IPS-18a (cell line): ENCODE results near the gene MUC4.

ENCODE experiments used
- H3K27ac ChIP-seq: one replicate; pipeline ENCODE4 v1.5.1; 2013; ENCODE audit warnings: low read length
- H3K27me3 ChIP-seq: one replicate; pipeline ENCODE4 v1.6.1; 2013; ENCODE audit warnings: mild to moderate bottlenecking, low read length; ENCODE audit not compliant: control insufficient read depth, insufficient read depth
- H3K36me3 ChIP-seq: one replicate; pipeline ENCODE4 v1.6.1; 2013; ENCODE audit warnings: low read depth, low read length; ENCODE audit not compliant: control insufficient read depth
- H3K4me1 ChIP-seq: one replicate; pipeline ENCODE4 v1.6.1; 2013; ENCODE audit warnings: low read depth, low read length; ENCODE audit not compliant: control insufficient read depth
- H3K4me3 ChIP-seq: one replicate; pipeline ENCODE4 v1.5.1; 2013; ENCODE audit warnings: low read length
- H3K9ac ChIP-seq: one replicate; pipeline ENCODE4 v1.6.1; 2013; ENCODE audit warnings: mild to moderate bottlenecking, low read length, moderate library complexity
- H3K9me3 ChIP-seq: one replicate; pipeline ENCODE4 v1.6.1; 2013; ENCODE audit warnings: low read depth, low read length; ENCODE audit not compliant: control insufficient read depth

The MUC4 gene, protein sequence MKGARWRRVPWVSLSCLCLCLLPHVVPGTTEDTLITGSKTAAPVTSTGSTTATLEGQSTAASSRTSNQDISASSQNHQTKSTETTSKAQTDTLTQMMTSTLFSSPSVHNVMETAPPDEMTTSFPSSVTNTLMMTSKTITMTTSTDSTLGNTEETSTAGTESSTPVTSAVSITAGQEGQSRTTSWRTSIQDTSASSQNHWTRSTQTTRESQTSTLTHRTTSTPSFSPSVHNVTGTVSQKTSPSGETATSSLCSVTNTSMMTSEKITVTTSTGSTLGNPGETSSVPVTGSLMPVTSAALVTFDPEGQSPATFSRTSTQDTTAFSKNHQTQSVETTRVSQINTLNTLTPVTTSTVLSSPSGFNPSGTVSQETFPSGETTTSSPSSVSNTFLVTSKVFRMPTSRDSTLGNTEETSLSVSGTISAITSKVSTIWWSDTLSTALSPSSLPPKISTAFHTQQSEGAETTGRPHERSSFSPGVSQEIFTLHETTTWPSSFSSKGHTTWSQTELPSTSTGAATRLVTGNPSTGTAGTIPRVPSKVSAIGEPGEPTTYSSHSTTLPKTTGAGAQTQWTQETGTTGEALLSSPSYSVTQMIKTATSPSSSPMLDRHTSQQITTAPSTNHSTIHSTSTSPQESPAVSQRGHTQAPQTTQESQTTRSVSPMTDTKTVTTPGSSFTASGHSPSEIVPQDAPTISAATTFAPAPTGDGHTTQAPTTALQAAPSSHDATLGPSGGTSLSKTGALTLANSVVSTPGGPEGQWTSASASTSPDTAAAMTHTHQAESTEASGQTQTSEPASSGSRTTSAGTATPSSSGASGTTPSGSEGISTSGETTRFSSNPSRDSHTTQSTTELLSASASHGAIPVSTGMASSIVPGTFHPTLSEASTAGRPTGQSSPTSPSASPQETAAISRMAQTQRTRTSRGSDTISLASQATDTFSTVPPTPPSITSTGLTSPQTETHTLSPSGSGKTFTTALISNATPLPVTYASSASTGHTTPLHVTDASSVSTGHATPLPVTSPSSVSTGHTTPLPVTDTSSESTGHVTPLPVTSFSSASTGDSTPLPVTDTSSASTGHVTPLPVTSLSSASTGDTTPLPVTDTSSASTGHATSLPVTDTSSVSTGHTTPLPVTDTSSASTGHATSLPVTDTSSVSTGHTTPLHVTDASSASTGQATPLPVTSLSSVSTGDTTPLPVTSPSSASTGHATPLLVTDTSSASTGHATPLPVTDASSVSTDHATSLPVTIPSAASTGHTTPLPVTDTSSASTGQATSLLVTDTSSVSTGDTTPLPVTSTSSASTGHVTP (N-terminal part only)

GRCh38 chr3:195811756-195812155 is at the start of gene MUC4:
Gene MUC4, minus strand, starts transcription at chr3:195811929. Its CDS starts 112 bp downstream, at chr3:195811817.
- H3K4me3 ChIP-seq = no peak within 1 kb of the TSS
- H3K4me1 ChIP-seq = peaks cover 5% of the 10 kb centered on the region
- H3K9ac ChIP-seq = no peak within 1 kb of the TSS

DNA sequence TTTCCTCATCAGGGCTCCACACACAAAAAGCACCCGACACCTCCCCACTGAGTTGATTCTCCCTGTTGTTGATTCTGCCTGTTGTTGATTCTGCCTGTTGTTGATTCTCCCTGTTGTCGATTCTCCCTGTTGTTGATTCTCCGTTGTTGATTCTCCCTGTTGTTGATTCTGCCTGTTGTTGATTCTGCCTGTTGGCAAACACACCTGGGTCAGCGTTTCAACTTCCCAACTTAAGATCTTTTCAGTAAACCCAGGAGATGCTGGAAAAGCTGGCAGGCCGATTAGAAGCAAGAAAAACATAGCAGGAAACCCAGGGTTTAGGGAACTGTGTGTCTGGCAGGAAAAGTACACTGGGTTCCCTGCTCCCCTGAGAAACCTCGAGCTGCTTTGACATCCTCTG is 48.7 kb upstream of the MUC4 start:
- no peaks in the 10 kb centered on the region for H3K9me3 ChIP-seq
- no peaks in the 10 kb centered on the region for H3K27me3 ChIP-seq
- H3K4me1 ChIP-seq = no peaks in the 10 kb centered on the region
- H3K4me3 ChIP-seq = no peak overlapping the region
- H3K9ac ChIP-seq = no peak overlapping the region
- no peak overlapping the region for H3K27ac ChIP-seq
- H3K36me3 ChIP-seq = no peaks in the 10 kb centered on the region

More at GRCh38 chr3:195811756-195812155, at the start of gene MUC4:
- Histone ChIP-seq H3K9me3 (no peaks in the 10 kb centered on the region), H3K36me3 (no peaks in the 10 kb centered on the region), H3K27me3 (no peaks in the 10 kb centered on the region), H3K27ac (no peak within 1 kb of the TSS)

DNA sequence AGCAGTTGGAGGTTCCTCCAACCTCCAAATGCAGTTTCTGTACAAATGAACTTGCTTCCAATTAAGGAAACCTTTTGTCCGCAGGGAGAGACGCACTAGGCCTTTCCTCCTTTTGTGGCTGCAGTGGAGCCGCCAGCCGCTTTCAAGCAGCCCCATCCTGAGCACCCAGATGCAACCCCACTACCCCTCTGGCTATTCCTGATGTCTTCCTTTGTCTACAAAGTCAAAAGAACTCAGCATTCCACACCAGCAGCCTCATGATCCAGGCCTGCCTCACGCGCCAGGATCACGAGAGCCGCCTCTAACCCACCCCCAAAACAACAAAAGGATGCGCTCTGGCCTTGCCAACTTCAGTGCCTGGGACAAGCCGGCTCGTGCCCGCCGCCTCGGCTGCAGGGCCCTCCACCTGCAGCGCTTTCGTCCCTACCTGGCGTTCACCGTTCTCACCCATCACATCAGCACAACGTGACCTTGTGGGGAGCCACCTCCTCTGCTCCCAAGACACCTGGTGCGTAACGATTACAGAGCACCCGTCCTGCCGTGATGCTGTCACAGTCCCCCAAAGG is 48.2 kb upstream of the MUC4 start:
- Histone ChIP-seq H3K4me1 (no peaks in the 10 kb centered on the region), H3K36me3 (no peaks in the 10 kb centered on the region), H3K4me3 (no peak overlapping the region), H3K27ac (no peak overlapping the region), H3K27me3 (no peaks in the 10 kb centered on the region), H3K9me3 (no peaks in the 10 kb centered on the region), H3K9ac (no peak overlapping the region)

DNA sequence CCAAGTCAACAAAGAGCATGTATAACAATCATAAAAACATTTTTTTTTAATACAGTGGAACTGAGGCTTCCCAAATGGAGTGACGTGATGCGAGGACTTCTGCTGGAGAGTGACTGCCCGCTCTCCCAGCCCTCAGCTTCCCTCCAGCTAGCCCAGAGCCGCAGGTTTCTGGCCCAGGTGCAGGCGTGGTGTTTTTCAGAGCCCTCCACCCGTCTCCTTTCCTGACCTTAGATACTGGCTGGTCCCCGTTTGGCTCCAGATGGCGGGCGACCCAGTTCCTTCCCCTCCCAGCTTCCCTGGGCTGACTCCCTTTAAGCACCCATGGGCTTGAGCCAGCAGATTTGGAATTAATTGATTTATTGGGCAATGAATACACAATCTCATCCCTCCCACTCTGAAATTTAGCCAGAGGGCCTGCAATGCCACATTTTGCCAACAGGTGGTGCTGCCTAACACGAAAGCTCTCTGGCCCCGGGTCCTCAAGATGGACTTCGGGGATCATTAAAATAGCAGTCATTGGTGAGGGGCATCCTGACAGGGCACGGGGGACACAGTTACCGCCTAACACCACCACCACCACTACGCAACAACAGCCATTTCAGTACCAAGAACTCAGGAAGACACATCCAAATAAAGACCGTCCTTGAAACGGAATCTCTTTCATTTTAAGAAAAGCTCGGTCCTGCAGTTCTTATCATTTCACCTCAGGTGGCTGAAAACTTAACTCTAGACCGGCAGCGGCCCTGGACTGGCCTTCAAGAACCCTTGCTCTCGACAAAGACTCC is 47.5 kb upstream of the MUC4 start:
- Histone ChIP-seq H3K4me3 (no peak overlapping the region), H3K27me3 (no peaks in the 10 kb centered on the region), H3K36me3 (no peaks in the 10 kb centered on the region), H3K9ac (no peak overlapping the region), H3K27ac (no peak overlapping the region), H3K4me1 (no peaks in the 10 kb centered on the region), H3K9me3 (no peaks in the 10 kb centered on the region)

DNA sequence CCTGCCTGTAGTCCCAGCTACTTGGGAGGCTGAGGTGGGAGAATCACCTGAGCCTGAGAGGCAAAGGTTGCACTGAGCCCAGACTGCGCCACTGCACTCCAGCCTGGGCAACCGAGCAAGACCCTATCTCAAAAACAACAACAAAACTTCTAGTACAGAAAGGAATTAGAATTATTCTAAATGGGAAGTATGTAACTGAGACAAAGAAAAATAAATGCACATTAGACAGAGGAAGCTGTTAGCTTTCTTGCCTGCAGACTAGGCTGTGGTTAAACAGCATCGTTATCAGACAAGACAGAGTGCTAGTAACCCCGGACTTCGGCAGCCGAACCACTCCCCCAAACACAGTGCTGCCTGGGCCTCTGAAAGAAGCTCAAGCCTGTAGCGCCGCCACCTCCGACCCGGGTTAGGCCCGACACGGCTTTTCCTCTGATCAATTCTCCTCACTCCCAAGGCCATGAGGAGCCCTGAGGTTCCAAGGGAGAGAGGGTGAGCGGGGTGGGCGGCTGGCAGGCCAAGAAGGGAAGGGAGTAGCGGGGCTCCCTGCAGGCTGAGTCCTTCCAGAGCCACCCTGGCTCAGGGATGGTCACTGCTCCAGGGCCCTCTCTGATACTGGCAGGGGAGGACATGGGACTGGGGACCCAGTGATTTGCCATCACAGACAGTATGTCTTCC is 44.8 kb upstream of the MUC4 start:
- H3K4me3 ChIP-seq = no peak overlapping the region
- H3K9ac ChIP-seq = no peak overlapping the region
- H3K36me3 ChIP-seq = no peaks in the 10 kb centered on the region
- no peaks in the 10 kb centered on the region for H3K9me3 ChIP-seq
- peaks cover 5% of the 10 kb centered on the region for H3K4me1 ChIP-seq
- H3K27ac ChIP-seq = no peak overlapping the region
- no peaks in the 10 kb centered on the region for H3K27me3 ChIP-seq

GRCh38 chr3:195855471-195856409 is 44.0 kb upstream of the MUC4 start:
- no peak overlapping the region for H3K4me3 ChIP-seq
- peaks cover 5% of the 10 kb centered on the region for H3K4me1 ChIP-seq
- H3K27me3 ChIP-seq = no peaks in the 10 kb centered on the region
- no peaks in the 10 kb centered on the region for H3K9me3 ChIP-seq
- no peaks in the 10 kb centered on the region for H3K36me3 ChIP-seq
- H3K9ac ChIP-seq = no peak overlapping the region
- no peak overlapping the region for H3K27ac ChIP-seq

- H3K4me3 ChIP-seq = no peak overlapping the region
- no peak overlapping the region for H3K9ac ChIP-seq
- H3K9me3 ChIP-seq = no peaks in the 10 kb centered on the region
- H3K4me1 ChIP-seq = peaks cover 5% of the 10 kb centered on the region
- no peaks in the 10 kb centered on the region for H3K27me3 ChIP-seq
- H3K36me3 ChIP-seq = no peaks in the 10 kb centered on the region
- H3K27ac ChIP-seq = no peak overlapping the region
Measured at GRCh38 chr3:195854628-195855294, 43.0 kb upstream of the MUC4 start.

- Histone ChIP-seq H3K9ac (no peak overlapping the region), H3K4me3 (no peak overlapping the region), H3K27ac (no peak overlapping the region)
Measured at GRCh38 chr3:195853996-195854395, 42.3 kb upstream of the MUC4 start.

DNA sequence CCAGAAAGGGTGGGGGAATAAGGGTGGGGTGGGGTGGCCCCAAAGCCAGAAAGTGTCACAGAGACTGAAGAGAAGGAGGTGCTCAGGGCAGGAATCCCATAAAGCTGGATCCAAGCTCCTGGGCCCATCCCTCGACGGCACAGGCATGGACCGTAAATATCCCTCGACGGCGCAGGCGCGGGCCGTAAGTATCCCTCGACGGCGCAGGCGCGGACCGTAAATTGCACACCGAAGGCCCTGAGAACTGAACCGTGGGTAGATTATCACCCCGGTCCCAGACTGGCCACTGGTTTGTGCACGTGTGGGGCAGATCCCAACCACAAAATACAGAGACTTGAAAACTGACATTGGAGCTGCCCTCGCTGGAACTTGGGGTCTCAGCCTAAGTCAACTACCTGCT is 41.3 kb upstream of the MUC4 start:
- no peak overlapping the region for H3K27ac ChIP-seq
- H3K9me3 ChIP-seq = no peaks in the 10 kb centered on the region
- H3K36me3 ChIP-seq = no peaks in the 10 kb centered on the region
- H3K4me1 ChIP-seq = peaks cover 5% of the 10 kb centered on the region
- no peaks in the 10 kb centered on the region for H3K27me3 ChIP-seq
- H3K9ac ChIP-seq = no peak overlapping the region
- H3K4me3 ChIP-seq = no peak overlapping the region

More at GRCh38 chr3:195853996-195854395, 42.3 kb upstream of the MUC4 start:
- Histone ChIP-seq H3K27me3 (no peaks in the 10 kb centered on the region), H3K36me3 (no peaks in the 10 kb centered on the region), H3K9me3 (no peaks in the 10 kb centered on the region), H3K4me1 (peaks cover 5% of the 10 kb centered on the region)
